Measurements from ENCODE around the gene SLC49A4. TPM values are rescaled to one million over a fixed set of nuclear protein-coding genes. Genes with fewer than 3 reads are reported as not detected.

SLC49A4 gene
- total RNA-seq, 1 experiment from 2014 or later: 10.2 TPM

- Mint-ChIP-seq H3K9me3 (no peaks in the 10 kb centered on the region), H3K4me1 (no peaks in the 10 kb centered on the region), H3K4me3 (no peak overlapping the region), H3K27me3 (ENCODE audit: low read depth) (no peaks in the 10 kb centered on the region), H3K36me3 (no peaks in the 10 kb centered on the region), H3K27ac (no peak overlapping the region)
- ChIA-PET CTCF (no interaction called here), POLR2A (no interaction called here)
- ATAC-seq (no peak), DNase-seq (ENCODE audit: low spot score) (no peak)
- no peak for TF ChIP-seq ZNF396 (CRISPR knock-in tag; IDR thresholded peaks at IDR 0.05; ENCODE audit: borderline replicate concordance)
- no peak for TF ChIP-seq ESRRA (CRISPR knock-in tag; IDR thresholded peaks at IDR 0.05; ENCODE audit: borderline replicate concordance)
- TF ChIP-seq ZNF263 (CRISPR knock-in tag; IDR thresholded peaks at IDR 0.05; ENCODE audit: low read depth): no peak
- TF ChIP-seq, protein P1, sequence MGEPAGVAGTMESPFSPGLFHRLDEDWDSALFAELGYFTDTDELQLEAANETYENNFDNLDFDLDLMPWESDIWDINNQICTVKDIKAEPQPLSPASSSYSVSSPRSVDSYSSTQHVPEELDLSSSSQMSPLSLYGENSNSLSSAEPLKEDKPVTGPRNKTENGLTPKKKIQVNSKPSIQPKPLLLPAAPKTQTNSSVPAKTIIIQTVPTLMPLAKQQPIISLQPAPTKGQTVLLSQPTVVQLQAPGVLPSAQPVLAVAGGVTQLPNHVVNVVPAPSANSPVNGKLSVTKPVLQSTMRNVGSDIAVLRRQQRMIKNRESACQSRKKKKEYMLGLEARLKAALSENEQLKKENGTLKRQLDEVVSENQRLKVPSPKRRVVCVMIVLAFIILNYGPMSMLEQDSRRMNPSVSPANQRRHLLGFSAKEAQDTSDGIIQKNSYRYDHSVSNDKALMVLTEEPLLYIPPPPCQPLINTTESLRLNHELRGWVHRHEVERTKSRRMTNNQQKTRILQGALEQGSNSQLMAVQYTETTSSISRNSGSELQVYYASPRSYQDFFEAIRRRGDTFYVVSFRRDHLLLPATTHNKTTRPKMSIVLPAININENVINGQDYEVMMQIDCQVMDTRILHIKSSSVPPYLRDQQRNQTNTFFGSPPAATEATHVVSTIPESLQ (CRISPR knock-in tag; IDR thresholded peaks at IDR 0.05): no peak
- no peak for TF ChIP-seq OVOL2 (CRISPR knock-in tag; IDR thresholded peaks at IDR 0.05; ENCODE audit: borderline replicate concordance)
- TF ChIP-seq SP1 (CRISPR knock-in tag; conservative IDR thresholded peaks at IDR 0.05): no peak
- no peak for TF ChIP-seq CREM (CRISPR knock-in tag; IDR thresholded peaks at IDR 0.05)
- TF ChIP-seq RELA (CRISPR knock-in tag; IDR thresholded peaks at IDR 0.05; ENCODE audit: borderline replicate concordance): no peak
- TF ChIP-seq JUN (CRISPR knock-in tag; IDR thresholded peaks at IDR 0.05): no peak
- TF ChIP-seq IRF2 (CRISPR knock-in tag; IDR thresholded peaks at IDR 0.05; ENCODE audit: borderline replicate concordance, low read depth): no peak
- TF ChIP-seq PREB (CRISPR knock-in tag; IDR thresholded peaks at IDR 0.05; ENCODE audit: borderline replicate concordance): no peak
- TF ChIP-seq, protein P2, sequence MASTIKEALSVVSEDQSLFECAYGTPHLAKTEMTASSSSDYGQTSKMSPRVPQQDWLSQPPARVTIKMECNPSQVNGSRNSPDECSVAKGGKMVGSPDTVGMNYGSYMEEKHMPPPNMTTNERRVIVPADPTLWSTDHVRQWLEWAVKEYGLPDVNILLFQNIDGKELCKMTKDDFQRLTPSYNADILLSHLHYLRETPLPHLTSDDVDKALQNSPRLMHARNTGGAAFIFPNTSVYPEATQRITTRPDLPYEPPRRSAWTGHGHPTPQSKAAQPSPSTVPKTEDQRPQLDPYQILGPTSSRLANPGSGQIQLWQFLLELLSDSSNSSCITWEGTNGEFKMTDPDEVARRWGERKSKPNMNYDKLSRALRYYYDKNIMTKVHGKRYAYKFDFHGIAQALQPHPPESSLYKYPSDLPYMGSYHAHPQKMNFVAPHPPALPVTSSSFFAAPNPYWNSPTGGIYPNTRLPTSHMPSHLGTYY (CRISPR knock-in tag; IDR thresholded peaks at IDR 0.05): no peak
- TF ChIP-seq NFYB (CRISPR knock-in tag; conservative IDR thresholded peaks at IDR 0.05; ENCODE audit: low read depth): no peak
- no peak for TF ChIP-seq USF1 (CRISPR knock-in tag; IDR thresholded peaks at IDR 0.05)
Observed at GRCh38 chr3:122930063-122930997, 135.5 kb downstream of the SLC49A4 start.

Other genes starting within 250 kb of the SLC49A4 start
- gene PARP9, start 230.8 kb upstream of the SLC49A4 start, total RNA-seq (2021): 1.8 to 2.1 TPM (median 1.9 TPM) in 3 replicates
- 4.4 to 4.9 TPM (median 4.6 TPM) in 3 replicates for gene DTX3L, start 230.7 kb upstream of the SLC49A4 start, total RNA-seq (2021)
- 0.15 to 0.39 TPM (median 0.37 TPM) in 3 replicates for gene PARP15, start 217.4 kb upstream of the SLC49A4 start, total RNA-seq (2021)
- gene PARP14, start 114.2 kb upstream of the SLC49A4 start, total RNA-seq (2021): 15.9 to 17.6 TPM (median 16.8 TPM) in 3 replicates
- gene HSPBAP1, start 1.2 kb upstream of the SLC49A4 start, total RNA-seq (2021): 7.6 to 10.4 TPM (median 9.1 TPM) in 3 replicates
- gene SEMA5B, start 232.7 kb downstream of the SLC49A4 start, total RNA-seq (2021): 20.4 to 22.0 TPM (median 20.7 TPM) in 3 replicates